ENCODE measurements around the gene DAB1. TPM values are rescaled to one million over a fixed set of nuclear protein-coding genes. Genes with fewer than 3 reads are reported as not detected.
"Not testable (repeated sequence)": the region's sequence is repeated elsewhere in the genome, so short reads cannot be mapped to it uniquely, and the experiment has no call there.

DAB1 gene
- total RNA-seq, 1 experiment from 2014 or later, result not detected

DNA sequence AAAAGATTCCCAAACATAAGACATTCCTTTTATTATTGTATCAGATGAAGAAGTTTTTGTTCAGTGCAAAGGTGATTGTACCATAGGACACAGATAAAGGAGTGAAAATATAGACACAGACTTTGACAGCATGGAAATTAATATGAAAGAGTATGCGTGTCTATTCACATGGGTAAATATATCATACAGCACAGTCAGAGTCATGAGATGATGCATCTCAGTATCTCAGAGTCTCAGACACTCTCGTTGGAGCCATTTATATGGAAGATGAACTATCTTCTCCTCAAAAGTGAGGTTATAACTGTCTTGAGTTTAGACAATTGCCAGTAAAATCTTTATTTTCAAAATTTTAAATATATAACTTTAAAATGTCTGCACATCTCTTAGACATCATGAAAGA is 299.7 kb downstream of the DAB1 start:
- DNase-seq (ENCODE audit: low spot score), result no peak

GRCh38 chr1:57122031-57122430 is 301.8 kb downstream of the DAB1 start:
- DNase-seq (ENCODE audit: low spot score), result no peak

GRCh38 chr1:57118948-57119603 is 304.8 kb downstream of the DAB1 start:
- DNase-seq (ENCODE audit: low spot score), result no peak

DNA sequence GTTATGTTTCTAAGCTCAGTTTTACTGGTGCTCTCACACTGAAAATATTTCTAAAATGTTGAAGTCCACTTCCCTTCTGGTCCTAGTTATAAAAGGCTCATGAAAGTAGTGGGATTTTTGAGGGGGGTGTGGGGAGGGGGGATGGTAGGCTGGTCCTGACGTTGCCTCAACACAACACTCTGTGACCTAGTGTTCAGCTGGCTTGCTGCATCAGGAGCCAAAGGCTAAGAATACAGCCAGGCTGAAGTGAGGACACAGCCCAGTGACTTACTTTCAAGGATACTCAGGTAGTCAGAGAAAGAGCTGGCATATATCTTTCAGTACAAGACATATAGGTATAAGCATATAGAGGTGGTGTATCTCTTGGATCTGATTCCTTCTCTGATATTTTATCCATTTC is 306.1 kb downstream of the DAB1 start:
- DNase-seq (ENCODE audit: low spot score), result no peak

DNA sequence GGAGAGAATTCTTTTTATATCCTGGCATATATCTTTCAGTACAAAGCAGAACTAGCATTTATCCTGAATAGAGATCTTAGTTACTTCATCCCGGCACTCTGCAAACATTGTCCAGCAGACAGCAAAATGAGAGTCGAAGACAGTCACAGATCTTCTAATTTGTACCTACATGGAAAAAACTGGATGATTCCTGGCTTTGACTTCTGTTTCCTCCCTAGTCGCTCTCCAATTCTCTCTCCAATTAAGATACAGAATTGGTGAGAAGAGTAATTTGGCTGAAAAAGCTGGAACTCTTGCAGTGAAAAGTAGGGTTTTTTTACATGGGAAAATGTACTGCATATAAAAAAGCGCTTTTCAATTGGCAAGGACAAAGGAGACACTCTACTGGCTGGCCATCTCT is 307.0 kb downstream of the DAB1 start:
- DNase-seq (ENCODE audit: low spot score), result no peak

- DNase-seq (ENCODE audit: low spot score), result no peak
Observed at GRCh38 chr1:57115030-57115614, 308.7 kb downstream of the DAB1 start.

- no peak for DNase-seq (ENCODE audit: low spot score)
Observed at GRCh38 chr1:57112148-57112547, 311.7 kb downstream of the DAB1 start.

GRCh38 chr1:57111175-57111574 is 312.7 kb downstream of the DAB1 start:
- DNase-seq (ENCODE audit: low spot score), result no peak

DNA sequence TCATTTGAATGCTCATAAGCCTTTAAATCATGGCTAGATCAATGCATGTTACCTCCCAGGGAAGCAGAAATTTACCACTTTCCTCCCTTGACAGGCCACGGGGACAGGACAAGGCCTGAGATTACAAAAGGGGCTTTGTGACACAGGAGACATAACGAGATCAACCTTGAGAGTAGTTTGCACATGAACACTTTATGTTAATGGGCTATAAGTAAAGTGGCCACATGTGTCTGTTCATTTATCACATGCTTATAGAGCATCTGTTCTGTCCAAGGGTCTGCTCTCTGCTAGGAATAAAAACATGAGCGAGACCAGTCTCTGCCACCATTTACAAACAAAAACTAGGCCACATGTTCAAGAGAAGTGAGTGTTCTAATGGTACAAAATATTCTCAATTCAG is 314.0 kb downstream of the DAB1 start:
- no peak for DNase-seq (ENCODE audit: low spot score)

- no peak for DNase-seq (ENCODE audit: low spot score)
Observed at GRCh38 chr1:57109247-57109646, 314.6 kb downstream of the DAB1 start.

- DNase-seq (ENCODE audit: low spot score), result no peak
Observed at GRCh38 chr1:57106296-57106695, 317.6 kb downstream of the DAB1 start.

- DNase-seq (ENCODE audit: low spot score), result no peak
Observed at GRCh38 chr1:57102561-57103326, 321.1 kb downstream of the DAB1 start.

- DNase-seq (ENCODE audit: low spot score), result no peak
Observed at GRCh38 chr1:57101209-57101608, 322.7 kb downstream of the DAB1 start.

DNA sequence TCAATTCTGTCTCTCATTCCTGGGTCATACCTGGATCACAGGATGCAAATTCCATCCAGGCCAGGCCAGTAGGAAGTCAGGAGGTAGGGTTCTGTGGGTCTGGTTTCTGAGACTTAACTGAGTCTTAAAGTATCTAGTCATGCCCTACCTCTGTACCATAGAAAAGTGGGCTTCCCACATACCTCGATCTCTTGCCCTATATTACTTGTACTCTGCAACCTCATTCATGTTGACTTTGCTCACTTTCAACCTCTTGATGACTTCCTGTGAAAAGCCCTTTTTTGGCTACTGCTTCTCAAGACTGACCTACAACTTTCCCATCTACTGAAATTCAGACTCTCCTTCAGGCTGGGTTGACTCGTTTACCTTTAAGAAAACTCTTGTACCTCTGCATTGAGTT is 329.1 kb downstream of the DAB1 start:
- DNase-seq (ENCODE audit: low spot score), result no peak

DNA sequence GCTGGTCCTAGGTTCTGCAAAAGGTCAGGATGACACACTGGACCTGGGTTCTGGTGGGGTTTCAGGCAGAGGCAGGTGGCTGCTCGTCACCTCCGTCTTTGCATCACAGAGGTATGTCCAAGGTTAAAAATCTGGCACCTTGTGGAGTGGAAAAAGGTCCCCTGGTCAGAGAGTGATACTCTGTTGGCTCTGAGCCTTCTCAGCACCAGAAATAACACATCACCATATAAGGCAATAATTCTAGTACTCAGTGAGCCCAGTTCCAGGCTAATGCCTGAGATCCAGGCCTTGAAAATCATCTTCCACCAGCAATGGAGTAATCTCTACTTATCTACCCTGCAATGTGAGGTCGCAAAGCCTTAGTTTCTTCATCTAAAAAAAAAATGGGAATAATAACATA is 330.7 kb downstream of the DAB1 start:
- no peak for DNase-seq (ENCODE audit: low spot score)

DNA sequence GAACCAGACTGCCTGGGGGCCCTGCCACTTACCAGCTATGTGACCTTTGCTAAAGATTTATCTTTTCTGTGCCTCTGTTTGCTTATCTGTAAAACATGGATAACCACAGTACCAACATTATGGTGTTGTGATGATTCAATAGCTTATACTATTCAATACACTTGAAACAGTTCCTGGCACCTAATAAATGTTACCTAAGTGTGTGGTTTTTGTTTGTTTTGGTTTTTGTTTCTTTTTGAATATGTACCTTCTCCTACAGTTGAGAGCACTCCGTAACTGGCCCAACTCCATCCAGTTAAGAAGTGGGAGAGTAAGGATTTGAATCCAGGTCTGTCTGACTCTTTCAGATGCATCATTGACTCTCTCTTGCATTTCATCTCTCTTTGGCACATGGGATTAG is 332.2 kb downstream of the DAB1 start:
- DNase-seq (ENCODE audit: low spot score), result no peak

DNA sequence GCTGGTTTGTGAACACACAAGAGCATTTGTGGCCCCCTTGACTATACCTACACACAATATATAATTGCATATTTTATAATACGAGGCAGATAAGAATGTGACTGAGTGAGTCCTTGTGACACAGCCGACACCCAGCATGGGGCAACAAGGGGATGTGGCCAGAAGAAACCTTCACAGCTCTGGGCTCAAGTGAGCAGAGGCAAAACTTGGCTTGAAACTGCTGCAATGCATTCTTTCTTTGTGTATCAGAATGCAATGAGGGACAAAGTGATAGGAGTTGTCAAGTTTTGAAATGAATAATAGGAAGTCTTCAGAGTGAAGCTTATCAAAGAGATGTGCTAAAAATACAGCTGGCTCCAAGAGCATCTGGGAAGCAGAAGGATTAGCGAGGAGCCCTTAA is 334.0 kb downstream of the DAB1 start:
- no peak for DNase-seq (ENCODE audit: low spot score)

DNA sequence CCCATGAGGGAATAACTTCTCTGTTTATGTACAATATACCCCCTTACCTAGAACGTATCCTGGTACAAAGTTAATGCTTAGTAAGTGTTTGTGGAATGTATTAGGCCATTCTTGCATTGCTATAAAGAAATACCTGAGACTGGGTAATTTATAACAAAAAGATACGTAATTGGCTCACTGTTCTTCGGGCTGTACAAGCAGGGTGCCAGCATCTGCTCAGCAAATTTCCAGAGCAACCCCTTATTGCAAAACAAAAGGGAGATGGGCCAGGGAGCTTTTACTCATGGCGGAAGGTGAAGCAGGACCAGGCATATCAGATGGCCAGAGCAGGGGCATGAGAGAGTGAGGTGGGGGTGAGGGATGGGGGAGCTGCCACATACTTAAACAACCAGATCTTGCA is 334.6 kb downstream of the DAB1 start:
- DNase-seq (ENCODE audit: low spot score), result no peak

- no peak for DNase-seq (ENCODE audit: low spot score)
Observed at GRCh38 chr1:57088653-57089052, 335.2 kb downstream of the DAB1 start.

DNA sequence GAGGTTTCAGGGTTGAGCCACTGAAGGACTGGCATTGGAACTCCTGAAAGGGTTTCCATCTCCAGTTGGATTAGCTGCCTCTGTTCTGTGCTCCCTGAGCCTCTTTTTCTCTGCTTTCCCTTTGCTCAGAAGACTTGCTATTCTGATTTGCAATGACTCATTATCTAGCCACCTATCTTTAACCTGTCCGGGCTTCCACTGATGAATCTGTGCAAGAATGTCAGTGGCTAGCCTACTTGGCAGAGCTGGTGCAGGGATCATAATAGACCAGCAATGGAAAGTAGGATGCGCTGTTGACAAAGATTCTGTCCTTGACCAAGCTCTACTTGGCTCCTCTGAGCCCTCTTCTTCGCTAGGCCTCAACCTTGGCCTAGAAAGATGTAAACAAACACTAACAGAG is 336.2 kb downstream of the DAB1 start:
- not testable (repeated sequence) for DNase-seq (ENCODE audit: low spot score)

GRCh38 chr1:57086154-57086553 is 337.7 kb downstream of the DAB1 start:
- no peak for DNase-seq (ENCODE audit: low spot score)

DNA sequence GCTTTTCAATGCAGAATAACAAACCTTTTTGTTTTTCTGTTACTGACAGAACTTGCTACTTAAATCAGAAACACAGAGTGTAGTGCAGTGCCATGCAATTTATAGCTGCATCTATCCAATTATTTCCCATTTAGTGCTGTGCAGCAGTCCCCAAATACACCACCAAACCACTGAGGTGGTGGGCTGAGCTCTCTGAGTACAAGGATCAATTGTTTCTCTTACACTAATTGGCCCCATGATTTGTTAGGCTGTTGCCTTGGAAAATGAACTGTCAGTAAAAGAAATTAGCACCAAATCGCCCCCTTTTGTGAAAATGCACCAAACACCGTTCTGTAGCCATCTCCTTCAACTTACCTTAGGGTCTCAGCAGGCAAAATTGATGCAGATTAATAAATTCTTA is 339.2 kb downstream of the DAB1 start:
- no peak for DNase-seq (ENCODE audit: low spot score)

- no peak for DNase-seq (ENCODE audit: low spot score)
Observed at GRCh38 chr1:57082711-57083439, 341.0 kb downstream of the DAB1 start.
